Naive thymus-derived CD4-positive, alpha-beta T cell (primary cell): ENCODE measurements around the gene THSD4. TPM values are rescaled to one million over a fixed set of nuclear protein-coding genes. Genes with fewer than 3 reads are reported as not detected.

Experiments used
- ATAC-seq: fragments of 150-1000 bp; cut with Tn5 transposase; 2 replicates; pipeline ENCODE4 v1.10.0; 2021; ENCODE audit warnings: mild to moderate bottlenecking, moderate library complexity
- CTCF ChIA-PET: fragments of 350-600 bp; sonication (Branson Sonifier 250); formaldehyde crosslinking; loops from one replicate; lab custom pipeline; 2021; ENCODE audit warnings: antibody characterized with exemption; lab: Charles Lee
- POLR2A ChIA-PET: fragments of 350-600 bp; sonication (Branson Sonifier 250); formaldehyde crosslinking; loops from one replicate; lab custom pipeline; 2021; ENCODE audit warnings: antibody characterized with exemption, inconsistent platforms; lab: Charles Lee
- DNase-seq, 9 donors: peaks; one replicate each; pipeline versions ENCODE4 v3.0.0 to v3.0.0-alpha.2; 2020 to 2022; ENCODE audit warnings: mixed read lengths in 1 of 9
- H3K27ac ChIP-seq: one replicate; pipeline ENCODE4 v1.7.0; 2013; ENCODE audit warnings: mild to moderate bottlenecking, low read depth, low read length, moderate library complexity
- H3K27me3 ChIP-seq, 2 donors: one replicate each; pipeline ENCODE4 v1.7.0; 2013; ENCODE audit warnings: low read length in 2 of 2, mild to moderate bottlenecking in 2 of 2, moderate library complexity in 2 of 2; ENCODE audit not compliant: control insufficient read depth in 2 of 2, insufficient read depth in 2 of 2
- H3K36me3 ChIP-seq, 3 experiments: 1 replicate in 2 of 3; 2 replicates in 1 of 3; pipeline ENCODE4 v1.7.0; 2013; ENCODE audit warnings: low read length in 3 of 3, mild to moderate bottlenecking in 3 of 3, moderate library complexity in 1 of 3; ENCODE audit not compliant: insufficient read depth in 3 of 3, control insufficient read depth in 2 of 3
- H3K4me1 ChIP-seq, 2 donors: one replicate each; pipeline ENCODE4 v1.7.0; 2013; ENCODE audit warnings: low read length in 2 of 2, mild to moderate bottlenecking in 2 of 2, moderate library complexity in 1 of 2; ENCODE audit not compliant: control insufficient read depth in 2 of 2, insufficient read depth in 2 of 2
- H3K4me3 ChIP-seq: 2 replicates; pipeline ENCODE4 v1.7.0; 2013; ENCODE audit warnings: mild to moderate bottlenecking, low read length
- H3K9me3 ChIP-seq, 3 experiments: 1 replicate in 2 of 3; 2 replicates in 1 of 3; pipeline ENCODE4 v1.7.0; 2013; ENCODE audit warnings: low read length in 3 of 3; ENCODE audit not compliant: control insufficient read depth in 2 of 3
- H3K27ac Mint-ChIP-seq, 9 donors: one replicate each; pipeline ENCODE4 v1.8.0; 2020 to 2022; ENCODE audit warnings: mixed read lengths in 9 of 9, mild to moderate bottlenecking in 8 of 9, moderate library complexity in 5 of 9, inconsistent platforms in 2 of 9
- H3K27me3 Mint-ChIP-seq, 5 donors: one replicate each; pipeline ENCODE4 v1.8.0; 2021 to 2022; ENCODE audit warnings: mixed read lengths in 5 of 5, mild to moderate bottlenecking in 1 of 5
- H3K36me3 Mint-ChIP-seq, 5 donors: one replicate each; pipeline ENCODE4 v1.8.0; 2020 to 2022; ENCODE audit warnings: mixed read lengths in 5 of 5, mild to moderate bottlenecking in 3 of 5, inconsistent platforms in 1 of 5
- H3K4me1 Mint-ChIP-seq, 7 donors: one replicate each; pipeline ENCODE4 v1.8.0; 2020 to 2022; ENCODE audit warnings: mixed read lengths in 7 of 7, mild to moderate bottlenecking in 3 of 7, inconsistent platforms in 1 of 7
- H3K4me3 Mint-ChIP-seq, 10 donors: one replicate each; pipeline ENCODE4 v1.8.0; 2020 to 2022; ENCODE audit warnings: mild to moderate bottlenecking in 10 of 10, mixed read lengths in 10 of 10, moderate library complexity in 6 of 10, inconsistent platforms in 2 of 10
- H3K9me3 Mint-ChIP-seq, 11 donors: one replicate each; pipeline ENCODE4 v1.8.0; 2020 to 2022; ENCODE audit warnings: mixed read lengths in 11 of 11, mild to moderate bottlenecking in 4 of 11, inconsistent platforms in 1 of 11, moderate library complexity in 1 of 11
- intact Hi-C, 2 donors: fragments of 100-400 bp; cut with micrococcal nuclease; formaldehyde crosslinking; loops; one replicate each; pipeline ENCODE4 v1.15.1; 2023
- polyA plus RNA-seq, 2 donors: library from polyadenylated mRNA; unstranded; fragments of 300-500 nt; fragmentation: Illumina TruSeq; gene quantifications; one replicate each; pipeline ENCODE4 v1.2.3, GENCODE V29; 2021
- total RNA-seq, 6 experiments: library from RNA in 5 of 6; stranded (reverse) in 5 of 6; gene quantifications; 1 replicate in 5 of 6; 2 replicates in 1 of 6; pipeline ENCODE4 v1.2.3 and lab custom pipeline; 2021 to 2026

The THSD4 gene
- total and polyA plus RNA-seq, 7 experiments from 2014 or later: not detected

GRCh38 chr15:71505962-71506361 lies 390.7 kb downstream of the THSD4 start:
- H3K27ac Mint-ChIP-seq: no peak overlapping the region
- peaks cover 0 to 8% (median 0%) of the 10 kb centered on the region in 11 donors for H3K9me3 Mint-ChIP-seq
- H3K4me1 Mint-ChIP-seq: no peaks in the 10 kb centered on the region
- no peaks in the 10 kb centered on the region for H3K9me3 ChIP-seq
- H3K4me1 ChIP-seq: no peaks in the 10 kb centered on the region
- no peak overlapping the region for H3K4me3 Mint-ChIP-seq
- ChIA-PET POLR2A (no interaction called here), CTCF (no interaction called here)
- H3K27me3 Mint-ChIP-seq: peaks cover 11 to 32% (median 23%) of the 10 kb centered on the region in 5 donors
- DNase-seq (no peak), ATAC-seq (no peak)
- H3K36me3 ChIP-seq: no peaks in the 10 kb centered on the region
- H3K27me3 ChIP-seq: no peaks in the 10 kb centered on the region
- intact Hi-C loops: no loop called here
- no peak overlapping the region for H3K4me3 ChIP-seq
- no peak overlapping the region for H3K27ac ChIP-seq
- no peaks in the 10 kb centered on the region for H3K36me3 Mint-ChIP-seq

GRCh38 chr15:71506946-71507345 lies 391.7 kb downstream of the THSD4 start:
- Mint-ChIP-seq H3K36me3 (no peaks in the 10 kb centered on the region), H3K9me3 (peaks cover 0 to 5% (median 0%) of the 10 kb centered on the region in 11 donors), H3K4me3 (no peak overlapping the region), H3K27me3 (peaks cover 11 to 28% (median 22%) of the 10 kb centered on the region in 5 donors), H3K27ac (no peak overlapping the region), H3K4me1 (no peaks in the 10 kb centered on the region)
- no peaks in the 10 kb centered on the region for H3K27me3 ChIP-seq
- CTCF ChIA-PET: no interaction called here
- no peaks in the 10 kb centered on the region for H3K4me1 ChIP-seq
- intact Hi-C loops: no loop called here
- no peaks in the 10 kb centered on the region for H3K9me3 ChIP-seq
- POLR2A ChIA-PET: no interaction called here
- H3K4me3 ChIP-seq: no peak overlapping the region
- H3K36me3 ChIP-seq: no peaks in the 10 kb centered on the region
- ATAC-seq (no peak), DNase-seq (no peak)
- no peak overlapping the region for H3K27ac ChIP-seq

GRCh38 chr15:71508081-71508682 lies 392.9 kb downstream of the THSD4 start:
- Histone ChIP-seq H3K4me1 (no peaks in the 10 kb centered on the region), H3K27ac (no peak overlapping the region), H3K9me3 (no peaks in the 10 kb centered on the region), H3K4me3 (no peak overlapping the region), H3K36me3 (no peaks in the 10 kb centered on the region), H3K27me3 (no peaks in the 10 kb centered on the region)
- POLR2A ChIA-PET: no interaction called here
- intact Hi-C loops: no loop called here
- ATAC-seq: no peak
- no peaks in the 10 kb centered on the region for H3K36me3 Mint-ChIP-seq
- CTCF ChIA-PET: no interaction called here
- H3K4me1 Mint-ChIP-seq: no peaks in the 10 kb centered on the region
- DNase-seq: no peak
- H3K4me3 Mint-ChIP-seq: no peak overlapping the region
- H3K9me3 Mint-ChIP-seq: peaks cover 0 to 5% (median 0%) of the 10 kb centered on the region in 11 donors
- no peak overlapping the region for H3K27ac Mint-ChIP-seq
- peaks cover 11 to 28% (median 19%) of the 10 kb centered on the region in 5 donors for H3K27me3 Mint-ChIP-seq

- H3K4me1 ChIP-seq: no peaks in the 10 kb centered on the region
- Mint-ChIP-seq H3K36me3 (no peaks in the 10 kb centered on the region), H3K27ac (no peak overlapping the region), H3K4me3 (no peak overlapping the region), H3K9me3 (peaks cover 0 to 5% (median 0%) of the 10 kb centered on the region in 11 donors), H3K27me3 (peaks cover 13 to 37% (median 18%) of the 10 kb centered on the region in 5 donors), H3K4me1 (no peaks in the 10 kb centered on the region)
- no peak for DNase-seq
- no peak for ATAC-seq
- CTCF ChIA-PET: no interaction called here
- intact Hi-C loops: no loop called here
- POLR2A ChIA-PET: no interaction called here
- H3K9me3 ChIP-seq: no peaks in the 10 kb centered on the region
- no peak overlapping the region for H3K27ac ChIP-seq
- no peaks in the 10 kb centered on the region for H3K27me3 ChIP-seq
- H3K4me3 ChIP-seq: no peak overlapping the region
- no peaks in the 10 kb centered on the region for H3K36me3 ChIP-seq
Measured at GRCh38 chr15:71509139-71509538, 393.9 kb downstream of the THSD4 start.

- Histone ChIP-seq H3K36me3 (no peaks in the 10 kb centered on the region), H3K4me3 (no peak overlapping the region), H3K9me3 (no peaks in the 10 kb centered on the region), H3K27me3 (no peaks in the 10 kb centered on the region), H3K27ac (no peak overlapping the region), H3K4me1 (no peaks in the 10 kb centered on the region)
- H3K36me3 Mint-ChIP-seq: no peaks in the 10 kb centered on the region
- no peak for DNase-seq
- peaks cover 0 to 4% (median 0%) of the 10 kb centered on the region in 11 donors for H3K9me3 Mint-ChIP-seq
- H3K4me1 Mint-ChIP-seq: no peaks in the 10 kb centered on the region
- intact Hi-C loops: no loop called here
- ChIA-PET POLR2A (no interaction called here), CTCF (no interaction called here)
- H3K4me3 Mint-ChIP-seq: no peak overlapping the region
- no peak overlapping the region for H3K27ac Mint-ChIP-seq
- H3K27me3 Mint-ChIP-seq: peaks cover 11 to 34% (median 14%) of the 10 kb centered on the region in 5 donors
- ATAC-seq: no peak
Measured at GRCh38 chr15:71510763-71511162, 395.5 kb downstream of the THSD4 start.

- H3K9me3 Mint-ChIP-seq: no peaks in the 10 kb centered on the region
- intact Hi-C loops: no loop called here
- DNase-seq (no peak), ATAC-seq (no peak)
- no peak overlapping the region for H3K27ac ChIP-seq
- ChIA-PET CTCF (no interaction called here), POLR2A (no interaction called here)
- H3K4me3 Mint-ChIP-seq: no peak overlapping the region
- no peaks in the 10 kb centered on the region for H3K36me3 Mint-ChIP-seq
- H3K4me1 ChIP-seq: no peaks in the 10 kb centered on the region
- H3K27me3 ChIP-seq: no peaks in the 10 kb centered on the region
- no peaks in the 10 kb centered on the region for H3K36me3 ChIP-seq
- peaks cover 11 to 30% (median 14%) of the 10 kb centered on the region in 5 donors for H3K27me3 Mint-ChIP-seq
- no peaks in the 10 kb centered on the region for H3K4me1 Mint-ChIP-seq
- no peaks in the 10 kb centered on the region for H3K9me3 ChIP-seq
- no peak overlapping the region for H3K27ac Mint-ChIP-seq
- no peak overlapping the region for H3K4me3 ChIP-seq
Measured at GRCh38 chr15:71511796-71512681, 396.8 kb downstream of the THSD4 start.

- Histone ChIP-seq H3K36me3 (no peaks in the 10 kb centered on the region), H3K4me3 (no peak overlapping the region), H3K9me3 (no peaks in the 10 kb centered on the region), H3K27me3 (no peaks in the 10 kb centered on the region), H3K27ac (no peak overlapping the region), H3K4me1 (no peaks in the 10 kb centered on the region)
- DNase-seq (no peak), ATAC-seq (no peak)
- ChIA-PET CTCF (no interaction called here), POLR2A (no interaction called here)
- H3K27ac Mint-ChIP-seq: no peak overlapping the region
- H3K27me3 Mint-ChIP-seq: peaks cover 14 to 30% (median 20%) of the 10 kb centered on the region in 5 donors
- no peaks in the 10 kb centered on the region for H3K4me1 Mint-ChIP-seq
- no peaks in the 10 kb centered on the region for H3K36me3 Mint-ChIP-seq
- intact Hi-C loops: no loop called here
- H3K9me3 Mint-ChIP-seq: no peaks in the 10 kb centered on the region
- H3K4me3 Mint-ChIP-seq: no peak overlapping the region
Measured at GRCh38 chr15:71512682-71513006, 397.4 kb downstream of the THSD4 start.
